Mesenchymal stem cell (in vitro differentiated cells and primary cell): Measurements from ENCODE around the gene NSRP1.

Experiments used
- DNase-seq: peaks from one replicate; pipeline ENCODE4 v3.0.0-alpha.2; 2013
- H2AFZ ChIP-seq: one replicate; pipeline ENCODE4 v1.6.1; 2013; ENCODE audit warnings: low read depth, mild to moderate bottlenecking, control low read depth, inconsistent platforms, low read length, moderate library complexity
- H2AK5ac ChIP-seq: 2 replicates; pipeline ENCODE4 v1.6.1; 2013; ENCODE audit warnings: low read length, moderate library complexity, mild to moderate bottlenecking, inconsistent platforms; ENCODE audit not compliant: severe bottlenecking
- H2BK120ac ChIP-seq: one replicate; pipeline ENCODE4 v1.6.1; 2013; ENCODE audit warnings: low read depth, mild to moderate bottlenecking, inconsistent platforms, low read length, moderate library complexity
- H2BK12ac ChIP-seq, 2 experiments: one replicate each; pipeline ENCODE4 v1.6.1; 2013; ENCODE audit warnings: inconsistent platforms in 2 of 2, low read length in 2 of 2, mild to moderate bottlenecking in 2 of 2, moderate library complexity in 2 of 2, control low read depth in 1 of 2
- H2BK15ac ChIP-seq: one replicate; pipeline ENCODE4 v1.6.1; 2013; ENCODE audit warnings: mild to moderate bottlenecking, low read depth, inconsistent platforms; ENCODE audit not compliant: poor library complexity, severe bottlenecking
- H2BK5ac ChIP-seq: 2 replicates; pipeline ENCODE4 v1.6.1; 2013; ENCODE audit warnings: low read depth, mild to moderate bottlenecking, low read length, control low read depth, inconsistent platforms; ENCODE audit not compliant: poor library complexity, severe bottlenecking
- H3K14ac ChIP-seq, 2 experiments: one replicate each; pipeline ENCODE4 v1.6.1; 2013; ENCODE audit warnings: inconsistent platforms in 2 of 2, low read length in 2 of 2, control low read depth in 1 of 2, mild to moderate bottlenecking in 1 of 2, moderate library complexity in 1 of 2
- H3K18ac ChIP-seq, 2 experiments: one replicate each; pipeline ENCODE4 v1.6.1; 2013; ENCODE audit warnings: inconsistent platforms in 2 of 2, low read length in 2 of 2, control low read depth in 1 of 2, low read depth in 1 of 2, mild to moderate bottlenecking in 1 of 2
- H3K23ac ChIP-seq, 2 experiments: one replicate each; pipeline ENCODE4 v1.6.1; 2013; ENCODE audit warnings: inconsistent platforms in 2 of 2, low read length in 2 of 2, mild to moderate bottlenecking in 2 of 2, moderate library complexity in 2 of 2, control low read depth in 1 of 2
- H3K27ac ChIP-seq: 2 replicates; pipeline ENCODE4 v1.5.1; 2013; ENCODE audit warnings: mild to moderate bottlenecking, moderate library complexity, low read length, control low read depth, inconsistent platforms; ENCODE audit not compliant: poor library complexity, severe bottlenecking
- H3K27me3 ChIP-seq, 2 experiments: 2 replicates each; pipeline versions ENCODE4 v1.6.1 to v1.7.0; 2013; ENCODE audit warnings: low read length in 2 of 2, mild to moderate bottlenecking in 2 of 2, moderate library complexity in 2 of 2, control low read depth in 1 of 2, inconsistent platforms in 1 of 2; ENCODE audit not compliant: control insufficient read depth in 1 of 2, insufficient read depth in 1 of 2
- H3K36me3 ChIP-seq, 2 experiments: 2 replicates each; pipeline versions ENCODE4 v1.6.1 to v1.7.0; 2013; ENCODE audit warnings: low read length in 2 of 2, control low read depth in 1 of 2, inconsistent platforms in 1 of 2, low read depth in 1 of 2, mild to moderate bottlenecking in 1 of 2; ENCODE audit not compliant: insufficient read depth in 2 of 2, control insufficient read depth in 1 of 2
- H3K4ac ChIP-seq, 2 experiments: one replicate each; pipeline ENCODE4 v1.6.1; 2013; ENCODE audit warnings: inconsistent platforms in 2 of 2, low read length in 2 of 2, mild to moderate bottlenecking in 2 of 2, moderate library complexity in 2 of 2, control low read depth in 1 of 2, low read depth in 1 of 2
- H3K4me1 ChIP-seq: 2 replicates; pipeline ENCODE4 v1.6.1; 2013; ENCODE audit warnings: low read depth, low read length, control low read depth; ENCODE audit not compliant: control insufficient read depth, insufficient read depth
- H3K4me2 ChIP-seq: 2 replicates; pipeline ENCODE4 v1.6.1; 2013; ENCODE audit warnings: low read length, mild to moderate bottlenecking, inconsistent platforms; ENCODE audit not compliant: poor library complexity, severe bottlenecking
- H3K4me3 ChIP-seq, 2 experiments: 2 replicates each; pipeline versions ENCODE4 v1.5.1 to v1.7.0; 2013; ENCODE audit warnings: low read length in 2 of 2, mild to moderate bottlenecking in 2 of 2, control low read depth in 1 of 2, low read depth in 1 of 2; ENCODE audit not compliant: insufficient read depth in 1 of 2
- H3K79me1 ChIP-seq: replicated peaks from 2 replicates; pipeline ENCODE4 v1.6.1; 2013; ENCODE audit warnings: mild to moderate bottlenecking, control low read depth, low read length, inconsistent platforms; ENCODE audit not compliant: poor library complexity, severe bottlenecking
- H3K9ac ChIP-seq: 2 replicates; pipeline ENCODE4 v1.7.0; 2013; ENCODE audit warnings: mild to moderate bottlenecking, low read length, moderate library complexity
- H3K9me3 ChIP-seq: 2 replicates; pipeline ENCODE4 v1.7.0; 2013; ENCODE audit warnings: mild to moderate bottlenecking, low read length; ENCODE audit not compliant: control insufficient read depth
- H4K8ac ChIP-seq: one replicate; pipeline ENCODE4 v1.6.1; 2013; ENCODE audit warnings: inconsistent platforms, mild to moderate bottlenecking, low read length, moderate library complexity
- H4K91ac ChIP-seq: one replicate; pipeline ENCODE4 v1.6.1; 2013; ENCODE audit warnings: mild to moderate bottlenecking, low read length, inconsistent platforms
- WGBS: methylation state at CpG from one replicate; pipeline ENCODE4 v1.1.7; 2013; ENCODE audit warnings: mixed read lengths; 5-methylcytosine and 5-hydroxymethylcytosine counted together

Gene NSRP1

DNA sequence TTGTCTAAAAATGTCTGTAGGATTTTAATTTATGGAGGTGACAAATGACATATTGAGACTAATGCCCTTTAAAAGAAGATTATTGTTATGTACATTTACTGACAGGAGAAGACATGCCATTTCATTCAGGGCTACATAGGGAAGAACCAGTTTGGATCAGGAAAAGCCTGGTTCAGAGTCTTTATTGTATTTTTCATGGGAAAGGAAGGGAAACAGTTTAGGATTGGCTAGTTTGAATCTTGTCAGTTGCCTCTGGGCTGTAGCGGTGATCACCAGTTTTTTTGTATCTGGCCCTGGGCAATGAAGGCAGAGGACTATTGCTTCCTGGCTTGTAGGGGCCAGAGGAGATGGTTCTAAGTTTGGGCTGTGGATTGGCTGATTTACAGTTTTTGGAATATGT is 31.8 kb downstream of the NSRP1 start:
- no peak overlapping the region for H4K91ac ChIP-seq
- no peak overlapping the region for H2BK120ac ChIP-seq
- DNase-seq, result no peak
- H2AFZ ChIP-seq, result no peak overlapping the region
- no peak overlapping the region for H3K23ac ChIP-seq
- peaks cover 4% of the 10 kb centered on the region for H3K79me1 ChIP-seq
- no peak overlapping the region for H2BK12ac ChIP-seq
- 97% methylated on average over 1 of the region's 1 CpG for WGBS
- H3K27me3 ChIP-seq, result no peaks in the 10 kb centered on the region
- H3K9ac ChIP-seq, result no peak overlapping the region
- no peak overlapping the region for H3K27ac ChIP-seq
- no peak overlapping the region for H3K18ac ChIP-seq
- peaks cover 2% of the 10 kb centered on the region for H3K4me1 ChIP-seq
- no peak overlapping the region for H3K4me3 ChIP-seq
- no peaks in the 10 kb centered on the region for H3K9me3 ChIP-seq
- H3K14ac ChIP-seq, result no peak overlapping the region
- no peak overlapping the region for H3K4ac ChIP-seq
- H2BK5ac ChIP-seq, result no peak overlapping the region
- H4K8ac ChIP-seq, result no peak overlapping the region
- peaks cover 3 to 17% of the 10 kb centered on the region in 2 experiments for H3K36me3 ChIP-seq
- no peak overlapping the region for H2AK5ac ChIP-seq
- H3K4me2 ChIP-seq, result no peak overlapping the region
- H2BK15ac ChIP-seq, result no peak overlapping the region

DNA sequence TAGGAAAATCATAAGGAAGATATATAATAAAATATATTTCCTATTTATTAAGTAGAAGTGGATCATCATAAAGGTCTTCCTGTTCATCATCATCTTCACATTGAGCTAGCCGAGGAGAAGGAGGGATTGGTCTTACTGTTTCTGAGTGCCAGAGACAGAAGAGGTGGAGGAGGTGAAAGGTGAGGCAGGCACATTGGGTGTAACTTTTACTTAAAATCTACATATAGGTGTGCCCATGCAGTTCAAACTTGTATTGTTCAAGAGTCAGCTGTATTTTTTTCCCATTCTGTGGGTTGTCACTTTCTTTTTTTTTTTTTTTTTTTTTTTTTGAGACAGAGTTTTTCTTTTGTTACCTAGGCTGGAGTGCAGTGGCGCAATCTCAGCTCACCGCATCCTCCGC is 34.9 kb downstream of the NSRP1 start:
- Histone ChIP-seq H3K79me1 (peaks cover 6% of the 10 kb centered on the region), H3K36me3 (peaks cover 3 to 24% of the 10 kb centered on the region in 2 experiments), H2BK120ac (no peak overlapping the region), H3K27ac (no peak overlapping the region), H2BK5ac (no peak overlapping the region), H4K8ac (no peak overlapping the region), H3K18ac (no peak overlapping the region), H2BK12ac (no peak overlapping the region), H3K9ac (no peak overlapping the region), H3K9me3 (no peaks in the 10 kb centered on the region), H3K27me3 (no peaks in the 10 kb centered on the region), H3K4me1 (peaks cover 2% of the 10 kb centered on the region), H3K4me2 (no peak overlapping the region), H2AK5ac (no peak overlapping the region), H2AFZ (no peak overlapping the region), H4K91ac (no peak overlapping the region), H3K4me3 (no peak overlapping the region), H3K23ac (no peak overlapping the region), H3K4ac (no peak overlapping the region), H3K14ac (no peak overlapping the region), H2BK15ac (no peak overlapping the region)
- WGBS, result 100% methylated on average over 3 of the region's 4 CpGs
- DNase-seq, result no peak

DNA sequence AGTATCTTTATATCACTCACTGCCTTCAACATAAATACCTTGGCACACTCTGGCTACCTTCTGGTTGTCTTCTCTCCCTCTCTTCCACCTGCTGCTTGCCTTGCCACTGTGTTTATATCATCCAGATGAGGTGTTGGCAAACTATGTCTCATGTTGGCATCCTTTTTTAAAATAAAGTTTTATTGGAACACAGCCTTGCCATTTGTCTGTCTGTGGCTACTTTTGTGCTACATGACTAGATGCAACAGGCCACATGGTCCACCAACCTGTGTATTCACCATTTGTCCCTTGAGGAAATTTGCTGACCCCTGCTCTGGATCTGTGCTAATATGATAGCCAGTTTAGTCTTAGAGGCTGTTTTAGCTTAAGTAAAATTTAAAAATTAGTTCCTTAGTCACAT is 36.8 kb downstream of the NSRP1 start:
- Histone ChIP-seq H2BK120ac (no peak overlapping the region), H3K4ac (no peak overlapping the region), H3K79me1 (peaks cover 4% of the 10 kb centered on the region), H3K36me3 (peaks cover 3 to 43% of the 10 kb centered on the region in 2 experiments), H2BK15ac (no peak overlapping the region), H3K9ac (no peak overlapping the region), H4K8ac (no peak overlapping the region), H2AK5ac (no peak overlapping the region), H4K91ac (no peak overlapping the region), H3K9me3 (peaks cover 3% of the 10 kb centered on the region), H3K4me2 (no peak overlapping the region), H2BK5ac (no peak overlapping the region), H3K27me3 (no peaks in the 10 kb centered on the region), H3K27ac (no peak overlapping the region), H3K14ac (no peak overlapping the region), H2AFZ (no peak overlapping the region), H3K23ac (no peak overlapping the region), H3K4me1 (no peaks in the 10 kb centered on the region), H3K4me3 (no peak overlapping the region), H2BK12ac (no peak overlapping the region), H3K18ac (no peak overlapping the region)
- no peak for DNase-seq

DNA sequence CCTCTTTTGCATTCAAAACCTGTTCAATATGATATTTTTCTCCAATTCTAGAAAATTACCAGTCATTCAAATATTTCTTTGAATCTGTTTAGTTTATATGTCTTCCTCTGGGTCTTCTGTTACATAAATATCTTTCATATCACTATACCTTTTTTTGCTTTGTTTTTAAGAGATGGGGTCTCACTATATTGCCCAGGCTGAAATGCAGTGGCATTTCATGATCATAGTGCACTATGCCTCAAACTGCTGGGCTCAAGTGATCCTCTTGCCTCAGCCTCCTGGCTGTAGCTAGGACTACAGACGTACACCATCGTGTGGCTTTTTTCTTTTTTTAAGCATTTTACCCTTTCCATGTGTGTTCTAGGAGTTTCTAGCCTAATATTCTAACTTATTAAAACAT is 38.8 kb downstream of the NSRP1 start:
- no peaks in the 10 kb centered on the region for H3K27me3 ChIP-seq
- no peak overlapping the region for H3K4me2 ChIP-seq
- H2BK120ac ChIP-seq, result no peak overlapping the region
- H2BK5ac ChIP-seq, result no peak overlapping the region
- H4K91ac ChIP-seq, result no peak overlapping the region
- H2BK15ac ChIP-seq, result no peak overlapping the region
- H3K14ac ChIP-seq, result no peak overlapping the region
- H3K4me3 ChIP-seq, result no peak overlapping the region
- no peak overlapping the region for H2AK5ac ChIP-seq
- DNase-seq, result no peak
- no peak overlapping the region for H3K9ac ChIP-seq
- H3K36me3 ChIP-seq, result peaks cover 6 to 57% of the 10 kb centered on the region in 2 experiments
- peaks cover 3% of the 10 kb centered on the region for H3K9me3 ChIP-seq
- H2BK12ac ChIP-seq, result no peak overlapping the region
- no peak overlapping the region for H4K8ac ChIP-seq
- H3K4me1 ChIP-seq, result no peaks in the 10 kb centered on the region
- H3K4ac ChIP-seq, result no peak overlapping the region
- H3K79me1 ChIP-seq, result peaks cover 4% of the 10 kb centered on the region
- H3K27ac ChIP-seq, result no peak overlapping the region
- WGBS, result 92% methylated on average over 2 of the region's 2 CpGs
- no peak overlapping the region for H3K18ac ChIP-seq
- H2AFZ ChIP-seq, result no peak overlapping the region
- H3K23ac ChIP-seq, result no peak overlapping the region
